Fibroblast of lung (primary cell): ENCODE results near the gene TMEM255B.

Experiments used
- CTCF ChIP-seq, 2 donors: IDR thresholded peaks in 1 of 2; conservative IDR thresholded peaks in 1 of 2; 1 replicate in 1 of 2; 2 replicates in 1 of 2; pipeline ENCODE4 v1.5.1; 2011 to 2012; ENCODE audit warnings: low read length in 2 of 2, control low read depth in 1 of 2, inconsistent platforms in 1 of 2, low read depth in 1 of 2, mild to moderate bottlenecking in 1 of 2
- EZH2 ChIP-seq: IDR thresholded peaks from 2 replicates; pipeline ENCODE4 v1.5.1; 2012; ENCODE audit warnings: low read length, control low read depth, mild to moderate bottlenecking; ENCODE audit errors: missing control alignments

- TF ChIP-seq CTCF (conservative IDR thresholded peaks at IDR 0.05 in 1 of 2, IDR thresholded peaks at IDR 0.05 in 1 of 2; ENCODE audit: low read depth in 1 of 2, low read length in 2 of 2) (no peak), EZH2 (no peak)
Measured at GRCh38 chr13:113796964-113797676, 38.1 kb downstream of the TMEM255B start.
